Right lobe of liver (tissue), 6 donors: ENCODE measurements around the gene ZNF525. TPM values are rescaled to one million over a fixed set of nuclear protein-coding genes. Genes with fewer than 3 reads are reported as not detected.
"Not testable (repeated sequence)": the region's sequence is repeated elsewhere in the genome, so short reads cannot be mapped to it uniquely, and the experiment has no call there.

Experiments
- ATAC-seq, 4 donors: fragments of 200-7000 bp; cut with Tn5 transposase; one replicate each; pipeline ENCODE4 v1.9.1; 2020; ENCODE audit warnings: mild to moderate bottlenecking in 4 of 4, moderate library complexity in 4 of 4
- DNase-seq, 3 donors: peaks; one replicate each; pipeline ENCODE4 v3.0.0-alpha.2; 2020
- H3K27ac ChIP-seq, 3 donors: fragments of 200-600 bp; one replicate each; pipeline ENCODE4 v1.8.0; 2022
- H3K27me3 ChIP-seq, 2 donors: fragments of 200-600 bp; one replicate each; pipeline ENCODE4 v1.8.0; 2022
- H3K36me3 ChIP-seq, 4 donors: fragments of 200-600 bp; sonication (generic) in 1 of 4; one replicate each; pipeline versions ENCODE4 v1.5.1 to v1.8.0; 2017 to 2022; ENCODE audit warnings: control low read depth in 1 of 4
- H3K4me1 ChIP-seq, 4 donors: fragments of 200-600 bp; sonication (generic) in 1 of 4; one replicate each; pipeline versions ENCODE4 v1.5.1 to v1.8.0; 2017 to 2022; ENCODE audit warnings: control low read depth in 1 of 4
- H3K4me3 ChIP-seq, 3 donors: fragments of 200-600 bp; one replicate each; pipeline ENCODE4 v1.8.0; 2022
- H3K9me3 ChIP-seq, 4 donors: fragments of 200-600 bp; sonication (generic) in 1 of 4; one replicate each; pipeline versions ENCODE4 v1.5.1 to v1.8.0; 2017 to 2022; ENCODE audit warnings: control low read depth in 1 of 4
- CTCF ChIP-seq, 4 donors: fragments of 200-600 bp in 3 of 4; fragments of 450-650 bp in 1 of 4; IDR thresholded peaks; one replicate each; pipeline versions ENCODE4 v1.5.1 to v1.8.0; 2016 to 2022; ENCODE audit warnings: antibody characterized with exemption in 4 of 4, mild to moderate bottlenecking in 2 of 4
- POLR2A ChIP-seq: fragments of 450-650 bp; IDR thresholded peaks from one replicate; pipeline ENCODE4 v1.6.1; 2017; ENCODE audit warnings: antibody characterized with exemption, mild to moderate bottlenecking
- WGBS: methylation state at CpG from one replicate; pipeline ENCODE4 v1.1.6; 2018; ENCODE audit warnings: low coverage, low lambda C conversion rate; ENCODE audit not compliant: insufficient coverage; ENCODE audit errors: missing lambda C conversion rate; 5-methylcytosine and 5-hydroxymethylcytosine counted together
- intact Hi-C, 2 donors: fragments of 100-400 bp; cut with DNase I; formaldehyde crosslinking; loops; one replicate each; pipeline versions ENCODE4 v1.11.2 to v1.14.1; 2022
- total RNA-seq, 6 experiments: library from RNA; depleted of rRNA in 2 of 6; stranded (reverse); fragments of >200 nt in 2 of 6; fragmentation: NEBNext Ultra II Directional in 3 of 6; extraction: Animal tissue kit (Norgen Biotek cat#: 25700) in 3 of 6; gene quantifications; one replicate each; pipeline versions ENCODE4 v1.1.0 to v1.2.4, GENCODE V29; 2016 to 2023
- donor health status: DM: no; HTN: yes; CAD: no.
- donor health status: DM: no; HTN: no; CAD: no.
- donor health status: DM: no; HTN: no; CAD: no.
- donor health status: DM: no; HTN: yes; CAD: no.
- donor health status: DM: no; HTN: yes; CAD: no.

Gene ZNF525
- total RNA-seq, 6 experiments from 2014 or later: 1.7 to 3.7 (median 2.2) TPM

DNA sequence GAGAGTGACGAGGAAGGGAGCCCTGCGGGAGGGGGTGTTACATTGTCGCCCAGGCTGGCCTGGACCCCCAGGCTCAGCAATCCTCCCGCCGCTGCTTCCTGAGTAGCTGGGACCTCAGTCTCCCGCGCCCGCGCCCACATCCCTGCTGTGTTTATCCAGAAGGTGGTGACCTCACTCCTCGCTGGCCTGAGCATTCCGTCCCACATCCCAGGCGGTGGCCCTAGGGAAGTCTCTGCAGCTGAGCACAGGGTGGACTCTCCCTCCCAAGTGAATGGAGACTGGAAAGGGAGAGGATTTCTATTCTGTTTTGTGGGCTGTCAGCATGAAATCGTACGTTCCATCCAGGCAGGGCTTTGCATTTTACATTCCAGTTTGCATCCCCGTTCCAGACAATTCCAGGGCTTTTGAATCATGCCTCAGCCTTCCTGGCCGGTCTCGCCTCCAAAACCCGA lies 29.0 kb downstream of the ZNF525 start:
- peak; percentile 4 to 48 (median 32) for ATAC-seq
- Histone ChIP-seq H3K9me3 (peaks cover 0 to 2% (median 0%) of the 10 kb centered on the region in 4 donors), H3K4me1 (peaks cover 0 to 7% (median 2%) of the 10 kb centered on the region in 4 donors), H3K27me3 (no peaks in the 10 kb centered on the region), H3K36me3 (peaks cover 0 to 5% (median 0%) of the 10 kb centered on the region in 4 donors), H3K27ac (peak overlapping the region in 2 of 3 donors; percentile 12 to 20), H3K4me3 (peak overlapping the region; percentile 76 to 85 (median 77))
- intact Hi-C loops: no loop called here
- WGBS: 6% methylated on average over 9 of the region's 18 CpGs
- no peak for TF ChIP-seq CTCF (IDR thresholded peaks at IDR 0.05)
- no peak for TF ChIP-seq POLR2A
- DNase-seq: peak; percentile 50 to 58 (median 51)

GRCh38 chr19:53394974-53395839 lies 29.7 kb downstream of the ZNF525 start, which contains the start of gene ZNF765:
Gene ZNF765 (plus strand): TSS chr19:53395149. CDS start chr19:53398016, 2,867 bp downstream.
- TF ChIP-seq POLR2A (peak; percentile 47), CTCF (IDR thresholded peaks at IDR 0.05) (peak; percentile 46 to 59 (median 50))
- intact Hi-C loops: no loop called here
- peak within 1 kb of the TSS; percentile 12 to 36 (median 28) for H3K27ac ChIP-seq
- H3K9me3 ChIP-seq: peaks cover 0 to 2% (median 0%) of the 10 kb centered on the region in 4 donors
- peaks cover 0 to 7% (median 2%) of the 10 kb centered on the region in 4 donors for H3K4me1 ChIP-seq
- DNase-seq (peak; percentile 95 to 96 (median 96)), ATAC-seq (peak; percentile 100)
- no peaks in the 10 kb centered on the region for H3K27me3 ChIP-seq
- peak within 1 kb of the TSS; percentile 76 to 85 (median 77) for H3K4me3 ChIP-seq
- peaks cover 0 to 10% (median 1%) of the 10 kb centered on the region in 4 donors for H3K36me3 ChIP-seq
- 0% methylated on average over 27 of the region's 58 CpGs for WGBS

GRCh38 chr19:53395840-53396524 lies 30.5 kb downstream of the ZNF525 start:
- H3K36me3 ChIP-seq: peaks cover 0 to 13% (median 1%) of the 10 kb centered on the region in 4 donors
- H3K4me3 ChIP-seq: peak overlapping the region; percentile 76 to 85 (median 77)
- DNase-seq, intact Hi-C loops, H3K27me3 ChIP-seq, ATAC-seq, H3K4me1 ChIP-seq, H3K27ac ChIP-seq, H3K9me3 ChIP-seq: not testable (repeated sequence)
- 14% methylated on average over 9 of the region's 9 CpGs for WGBS

- Histone ChIP-seq H3K9me3 (no peaks in the 10 kb centered on the region), H3K27ac (no peak overlapping the region), H3K27me3 (no peaks in the 10 kb centered on the region), H3K36me3 (peaks cover 0 to 13% (median 1%) of the 10 kb centered on the region in 4 donors), H3K4me1 (peaks cover 0 to 7% (median 2%) of the 10 kb centered on the region in 4 donors), H3K4me3 (no peak overlapping the region)
- DNase-seq (no peak), ATAC-seq (no peak)
- no peak for TF ChIP-seq POLR2A
- no peak for TF ChIP-seq CTCF (IDR thresholded peaks at IDR 0.05)
- WGBS: 53% methylated on average over 1 of the region's 1 CpG
- intact Hi-C loops: no loop called here
Observed at GRCh38 chr19:53396525-53396868, 31.0 kb downstream of the ZNF525 start.

DNA sequence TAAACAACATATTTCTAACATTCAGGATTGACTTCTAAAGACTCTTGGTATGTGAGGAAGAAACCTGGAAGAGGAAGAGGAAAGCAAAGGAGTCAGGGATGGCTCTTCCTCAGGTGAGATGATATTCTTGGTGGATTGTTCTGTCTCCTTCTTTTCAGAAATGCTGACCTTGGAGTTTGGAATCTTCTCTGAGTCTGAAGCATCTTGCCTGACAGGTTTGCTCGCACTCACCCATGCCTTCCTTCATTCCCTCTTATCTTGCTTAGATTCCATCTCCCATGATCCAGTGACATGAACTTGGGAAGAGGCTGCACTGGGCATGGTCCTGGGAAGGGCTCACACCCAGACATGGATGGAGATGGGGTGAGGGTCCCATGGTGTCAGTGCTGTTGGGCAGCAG lies 32.4 kb downstream of the ZNF525 start:
- H3K27ac ChIP-seq, H3K4me3 ChIP-seq, H3K4me1 ChIP-seq, ATAC-seq, H3K9me3 ChIP-seq, H3K27me3 ChIP-seq, DNase-seq, intact Hi-C loops: not testable (repeated sequence)
- H3K36me3 ChIP-seq: peaks cover 0 to 20% (median 6%) of the 10 kb centered on the region in 4 donors
- WGBS: 100% methylated on average over 1 of the region's 1 CpG
